HEK293T (cell line): ENCODE measurements around the gene ERN1.
"Not testable (repeated sequence)": the region's sequence is repeated elsewhere in the genome, so short reads cannot be mapped to it uniquely, and the experiment has no call there.

Experiments
- CTCF ChIA-PET: fragments of 350-600 bp; formaldehyde crosslinking; extraction: SDS; loops from one replicate; lab custom pipeline; 2021; ENCODE audit warnings: antibody characterized with exemption, inconsistent platforms; lab: Yijun Ruan, JAX
- POLR2A ChIA-PET: fragments of 350-600 bp; formaldehyde crosslinking; extraction: SDS; loops from one replicate; lab custom pipeline; 2020; ENCODE audit warnings: antibody characterized with exemption, inconsistent platforms; lab: Yijun Ruan, JAX
- DNase-seq: peaks from one replicate; pipeline ENCODE4 v3.0.0; 2012; ENCODE audit warnings: mixed read lengths; ENCODE audit errors: extremely low spot score
- ARNT ChIP-seq: fragments of 450-650 bp; IDR thresholded peaks from 2 replicates; pipeline ENCODE4 v1.6.1; 2017; ENCODE audit warnings: mild to moderate bottlenecking
- BHLHE40 ChIP-seq: fragments of 450-650 bp; IDR thresholded peaks from 2 replicates; pipeline ENCODE4 v1.6.1; 2016; ENCODE audit warnings: mild to moderate bottlenecking, moderate library complexity, borderline replicate concordance
- CTBP1 ChIP-seq: fragments of 450-650 bp; IDR thresholded peaks from 2 replicates; pipeline ENCODE4 v1.6.1; 2016; ENCODE audit warnings: borderline replicate concordance
- ELF4 ChIP-seq: fragments of 450-650 bp; IDR thresholded peaks from 2 replicates; pipeline ENCODE4 v1.6.1; 2017; ENCODE audit warnings: antibody characterized with exemption
- FOXA1 ChIP-seq: fragments of 450-650 bp; IDR thresholded peaks from 2 replicates; pipeline ENCODE4 v1.6.1; 2016; ENCODE audit warnings: mild to moderate bottlenecking
- FOXK2 ChIP-seq: fragments of 450-650 bp; IDR thresholded peaks from 2 replicates; pipeline ENCODE4 v1.6.1; 2016; ENCODE audit warnings: mild to moderate bottlenecking
- FOXM1 ChIP-seq: fragments of 450-650 bp; IDR thresholded peaks from 2 replicates; pipeline ENCODE4 v1.6.1; 2017; ENCODE audit warnings: mild to moderate bottlenecking, borderline replicate concordance
- HDGF ChIP-seq: fragments of 450-650 bp; IDR thresholded peaks from 2 replicates; pipeline ENCODE4 v1.6.1; 2017; ENCODE audit warnings: antibody characterized with exemption, borderline replicate concordance
- L3MBTL2 ChIP-seq: fragments of 450-650 bp; conservative IDR thresholded peaks from 2 replicates; pipeline ENCODE4 v1.6.1; 2016; ENCODE audit warnings: mild to moderate bottlenecking
- LEF1 ChIP-seq: fragments of 450-650 bp; IDR thresholded peaks from 2 replicates; pipeline ENCODE4 v1.6.1; 2017; ENCODE audit warnings: mild to moderate bottlenecking, borderline replicate concordance
- NFRKB ChIP-seq: fragments of 450-650 bp; IDR thresholded peaks from 2 replicates; pipeline ENCODE4 v1.6.1; 2016; ENCODE audit warnings: mild to moderate bottlenecking, moderate library complexity
- PKNOX1 ChIP-seq: fragments of 450-650 bp; IDR thresholded peaks from 2 replicates; pipeline ENCODE4 v1.6.1; 2016
- SP1 ChIP-seq: fragments of 450-650 bp; IDR thresholded peaks from 2 replicates; pipeline ENCODE4 v1.6.1; 2017
- SUZ12 ChIP-seq: fragments of 450-650 bp; IDR thresholded peaks from 2 replicates; pipeline ENCODE4 v1.6.1; 2016; ENCODE audit warnings: mild to moderate bottlenecking
- TARDBP ChIP-seq: fragments of 450-650 bp; IDR thresholded peaks from 2 replicates; pipeline ENCODE4 v1.6.1; 2016
- ZNF384 ChIP-seq: fragments of 450-650 bp; IDR thresholded peaks from 2 replicates; pipeline ENCODE4 v1.6.1; 2016

The ERN1 gene

GRCh38 chr17:64123114-64123513, 6.8 kb downstream of the ERN1 start:
- ChIA-PET CTCF (no interaction called here), POLR2A (no interaction called here)
- no peak for DNase-seq
- TF ChIP-seq CTBP1: no peak
- no peak for TF ChIP-seq L3MBTL2
- no peak for TF ChIP-seq FOXK2

DNA sequence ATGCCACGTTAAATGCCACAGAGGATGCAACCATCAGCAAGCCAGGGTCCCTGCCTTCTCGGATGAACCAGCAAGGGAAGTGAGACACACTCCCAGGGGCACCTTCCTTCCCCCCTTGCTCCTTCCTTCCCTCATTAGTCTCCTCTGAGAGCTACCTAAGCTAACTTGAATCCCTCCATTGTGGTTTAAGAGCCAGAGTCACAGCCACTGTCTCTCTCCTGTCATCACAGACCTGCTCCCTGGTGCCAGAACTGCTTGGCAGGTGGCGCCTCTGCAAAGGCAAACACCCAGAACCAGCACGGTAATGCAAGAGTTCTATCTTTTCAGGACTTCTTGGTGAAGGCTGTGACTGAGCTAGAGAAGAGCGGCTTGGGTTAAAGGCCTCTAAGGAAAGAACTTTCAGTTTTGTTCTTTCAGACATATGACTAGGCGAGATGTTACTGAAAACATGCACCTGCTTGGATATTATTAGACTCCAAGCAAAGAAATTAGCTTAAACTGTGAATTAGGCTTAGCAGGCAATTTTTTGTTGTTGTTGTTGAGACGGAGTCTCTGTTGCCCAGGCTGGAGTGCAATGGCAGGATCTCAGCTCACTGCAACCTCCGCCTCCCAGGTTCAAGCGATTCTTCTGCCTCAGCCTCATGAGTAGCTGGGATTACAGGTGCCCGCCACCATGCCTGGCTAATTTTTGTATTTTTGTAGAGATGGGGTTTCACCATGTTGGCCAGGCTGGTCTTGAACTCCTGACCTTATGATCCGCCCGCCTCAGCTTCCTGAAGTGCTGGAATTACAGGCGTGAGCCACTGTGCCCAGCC, 8.8 kb downstream of the ERN1 start:
- DNase-seq: not testable (repeated sequence)
- ChIA-PET CTCF (interaction anchor here (1.3 to 1.5 kb wide), 2 partner anchors 57 kb away, joined by 3 to 4 read pairs; no protein-coding TSS in a partner anchor), POLR2A (interaction anchor here (1.0 kb wide), 1 partner anchor 11 kb away, joined by 3 read pairs; no protein-coding TSS in a partner anchor)

- DNase-seq: no peak
- no peak for TF ChIP-seq HDGF
- no peak for TF ChIP-seq FOXM1
- no peak for TF ChIP-seq PKNOX1
- TF ChIP-seq ARNT: no peak
- TF ChIP-seq SUZ12: no peak
- TF ChIP-seq TARDBP: no peak
- TF ChIP-seq ZNF384: no peak
- no peak for TF ChIP-seq ELF4
- no peak for TF ChIP-seq BHLHE40
- TF ChIP-seq CTBP1: no peak
- no peak for TF ChIP-seq FOXK2
- no peak for TF ChIP-seq LEF1
- ChIA-PET CTCF (interaction anchor here (1.3 kb wide), 1 partner anchor 56 kb away, joined by 4 read pairs; no protein-coding TSS in a partner anchor), POLR2A (interaction anchor here (1.0 kb wide), 1 partner anchor 11 kb away, joined by 3 read pairs; no protein-coding TSS in a partner anchor)
These were observed 9.7 kb downstream of the ERN1 start for GRCh38 chr17:64120159-64120810.

DNA sequence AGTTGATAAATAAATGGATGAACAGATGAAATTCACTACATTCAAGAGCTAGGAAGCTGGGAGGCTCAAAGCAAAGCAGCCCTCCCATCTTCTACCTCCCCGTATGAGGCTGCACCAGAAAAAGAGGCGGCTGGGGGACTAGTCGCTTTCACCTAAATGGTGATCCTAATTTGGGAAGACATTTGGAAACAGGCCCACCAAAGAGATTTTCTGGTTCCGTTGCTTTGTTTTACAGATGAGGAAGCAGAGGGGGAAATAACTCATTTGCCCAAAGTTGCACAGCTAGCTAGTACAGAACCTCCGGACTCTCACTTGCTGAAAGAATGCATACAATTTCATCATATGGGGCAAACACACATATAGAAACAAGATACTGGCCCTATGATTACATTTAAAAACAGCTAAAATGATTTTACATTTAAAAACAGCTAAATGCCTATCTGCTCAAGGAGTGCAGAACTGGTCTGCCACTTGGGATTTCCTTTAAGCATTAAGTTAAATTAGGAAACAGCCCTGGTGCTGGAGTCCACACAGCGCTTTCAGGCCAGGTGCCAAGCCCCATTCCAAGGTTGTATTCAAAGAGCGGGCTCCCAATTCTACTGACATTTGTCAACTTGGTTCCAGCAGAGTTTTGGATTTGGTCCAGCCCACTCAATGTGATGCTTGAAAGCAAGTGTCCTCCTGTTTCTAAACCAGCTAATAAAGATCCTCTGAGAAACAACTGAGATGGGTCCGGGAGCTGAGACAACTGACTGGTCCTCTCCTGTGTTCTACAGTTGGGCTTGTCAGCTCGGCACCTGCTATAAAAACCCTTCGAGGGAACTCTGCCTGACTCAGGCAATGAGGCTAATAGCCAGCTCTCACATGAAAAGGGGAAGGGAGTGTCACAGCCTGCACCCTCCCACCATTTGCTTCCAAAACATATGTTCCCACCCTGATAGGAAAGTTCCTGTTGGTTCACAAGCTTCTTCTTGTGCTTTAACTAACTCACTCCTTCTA, 11.7 kb downstream of the ERN1 start:
- no peak for TF ChIP-seq TARDBP
- TF ChIP-seq FOXM1: no peak
- TF ChIP-seq HDGF: no peak
- no peak for TF ChIP-seq FOXK2
- no peak for TF ChIP-seq NFRKB
- no peak for TF ChIP-seq ARNT
- TF ChIP-seq SUZ12: no peak
- TF ChIP-seq ELF4: no peak
- no peak for TF ChIP-seq ZNF384
- no peak for TF ChIP-seq SP1
- TF ChIP-seq LEF1: no peak
- TF ChIP-seq L3MBTL2: no peak
- TF ChIP-seq CTBP1: no peak
- no peak for TF ChIP-seq BHLHE40
- TF ChIP-seq FOXA1: no peak
- DNase-seq: peak; percentile 39
- CTCF ChIA-PET: interaction anchor here (1.0 to 1.5 kb wide), 2 partner anchors 16 to 28 kb away, joined by 7 read pairs; no protein-coding TSS in a partner anchor
- POLR2A ChIA-PET: interaction anchor here (1.2 kb wide), 2 partner anchors 9 to 28 kb away, joined by 3 to 7 read pairs; no protein-coding TSS in a partner anchor

GRCh38 chr17:64115822-64116534, 14.0 kb downstream of the ERN1 start:
- DNase-seq: no peak
- TF ChIP-seq NFRKB: no peak
- TF ChIP-seq L3MBTL2: no peak
- TF ChIP-seq SUZ12: no peak
- TF ChIP-seq HDGF: no peak
- TF ChIP-seq SP1: no peak
- no peak for TF ChIP-seq PKNOX1
- no peak for TF ChIP-seq BHLHE40
- no peak for TF ChIP-seq LEF1
- TF ChIP-seq CTBP1: no peak
- TF ChIP-seq ELF4: no peak
- TF ChIP-seq ZNF384: no peak
- TF ChIP-seq FOXM1: no peak
- TF ChIP-seq FOXA1: no peak
- TF ChIP-seq TARDBP: no peak
- CTCF ChIA-PET: interaction anchor here (0.9 kb wide), 1 partner anchor 18 kb away, joined by 4 read pairs; no protein-coding TSS in a partner anchor
- POLR2A ChIA-PET: interaction anchor here (1.4 kb wide), 1 partner anchor 30 kb away, joined by 5 read pairs; no protein-coding TSS in a partner anchor
